Endothelial cell of umbilical vein (primary cell): ENCODE data around the gene NLGN1.

Source experiments
- EZH2 ChIP-seq: IDR thresholded peaks from 2 replicates; pipeline ENCODE4 v1.6.1; 2012; ENCODE audit warnings: borderline replicate concordance, low read depth, mild to moderate bottlenecking, moderate library complexity, low read length, inconsistent platforms; ENCODE audit not compliant: severe bottlenecking
- JUN ChIP-seq: IDR thresholded peaks from 2 replicates; pipeline ENCODE4 v1.6.1; 2011; ENCODE audit warnings: borderline replicate concordance, low read depth; ENCODE audit not compliant: insufficient read length, insufficient read depth
- MYC ChIP-seq: IDR thresholded peaks from one replicate; pipeline ENCODE4 v1.6.1; 2011; ENCODE audit warnings: mild to moderate bottlenecking, low read depth, low read length
- POLR2A ChIP-seq: IDR thresholded peaks from 2 replicates; pipeline ENCODE4 v1.6.1; 2012; ENCODE audit warnings: low read depth, mild to moderate bottlenecking, control low read depth, low read length
- POLR2AphosphoS5 ChIP-seq: IDR thresholded peaks from 2 replicates; pipeline ENCODE4 v1.6.1; 2012; ENCODE audit warnings: low read depth, mild to moderate bottlenecking, control low read depth, low read length, moderate library complexity; ENCODE audit not compliant: insufficient read depth
- TF ChIP-seq, protein P1 (sequence below), 2 donors: IDR thresholded peaks; 1 replicate in 1 of 2; 2 replicates in 1 of 2; pipeline ENCODE4 v1.5.1; 2011; ENCODE audit warnings: low read length in 2 of 2, mild to moderate bottlenecking in 2 of 2, moderate library complexity in 2 of 2, control low read depth in 1 of 2, inconsistent platforms in 1 of 2, low read depth in 1 of 2; ENCODE audit not compliant: insufficient read depth in 1 of 2; ENCODE audit errors: extremely low read depth in 1 of 2
- TF ChIP-seq, protein P2 (sequence below): IDR thresholded peaks from 2 replicates; pipeline ENCODE4 v1.6.1; 2011; ENCODE audit not compliant: insufficient read depth, insufficient read length

GRCh38 chr3:173586166-173586565 is 188.6 kb downstream of the NLGN1 start:
- TF ChIP-seq, protein P1, sequence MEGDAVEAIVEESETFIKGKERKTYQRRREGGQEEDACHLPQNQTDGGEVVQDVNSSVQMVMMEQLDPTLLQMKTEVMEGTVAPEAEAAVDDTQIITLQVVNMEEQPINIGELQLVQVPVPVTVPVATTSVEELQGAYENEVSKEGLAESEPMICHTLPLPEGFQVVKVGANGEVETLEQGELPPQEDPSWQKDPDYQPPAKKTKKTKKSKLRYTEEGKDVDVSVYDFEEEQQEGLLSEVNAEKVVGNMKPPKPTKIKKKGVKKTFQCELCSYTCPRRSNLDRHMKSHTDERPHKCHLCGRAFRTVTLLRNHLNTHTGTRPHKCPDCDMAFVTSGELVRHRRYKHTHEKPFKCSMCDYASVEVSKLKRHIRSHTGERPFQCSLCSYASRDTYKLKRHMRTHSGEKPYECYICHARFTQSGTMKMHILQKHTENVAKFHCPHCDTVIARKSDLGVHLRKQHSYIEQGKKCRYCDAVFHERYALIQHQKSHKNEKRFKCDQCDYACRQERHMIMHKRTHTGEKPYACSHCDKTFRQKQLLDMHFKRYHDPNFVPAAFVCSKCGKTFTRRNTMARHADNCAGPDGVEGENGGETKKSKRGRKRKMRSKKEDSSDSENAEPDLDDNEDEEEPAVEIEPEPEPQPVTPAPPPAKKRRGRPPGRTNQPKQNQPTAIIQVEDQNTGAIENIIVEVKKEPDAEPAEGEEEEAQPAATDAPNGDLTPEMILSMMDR (IDR thresholded peaks at IDR 0.05; ENCODE audit: extremely low read depth in 1 of 2, insufficient read depth in 1 of 2, low read depth in 1 of 2, low read length in 2 of 2) = no peak
- TF ChIP-seq POLR2A = no peak
- TF ChIP-seq, protein P2, sequence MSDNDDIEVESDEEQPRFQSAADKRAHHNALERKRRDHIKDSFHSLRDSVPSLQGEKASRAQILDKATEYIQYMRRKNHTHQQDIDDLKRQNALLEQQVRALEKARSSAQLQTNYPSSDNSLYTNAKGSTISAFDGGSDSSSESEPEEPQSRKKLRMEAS = no peak
- TF ChIP-seq JUN = no peak
- no peak for TF ChIP-seq MYC
- TF ChIP-seq EZH2 = no peak
- no peak for TF ChIP-seq POLR2AphosphoS5
